HG02678 (cell line): Measurements from ENCODE around the gene COL26A1.

ENCODE experiments used
- ATAC-seq: cut with Tn5 transposase; IDR thresholded peaks from one replicate; pipeline ENCODE4 v1.9.1; 2021; ENCODE audit warnings: mild to moderate bottlenecking, moderate library complexity; ENCODE audit not compliant: unreplicated experiment

The COL26A1 gene

DNA sequence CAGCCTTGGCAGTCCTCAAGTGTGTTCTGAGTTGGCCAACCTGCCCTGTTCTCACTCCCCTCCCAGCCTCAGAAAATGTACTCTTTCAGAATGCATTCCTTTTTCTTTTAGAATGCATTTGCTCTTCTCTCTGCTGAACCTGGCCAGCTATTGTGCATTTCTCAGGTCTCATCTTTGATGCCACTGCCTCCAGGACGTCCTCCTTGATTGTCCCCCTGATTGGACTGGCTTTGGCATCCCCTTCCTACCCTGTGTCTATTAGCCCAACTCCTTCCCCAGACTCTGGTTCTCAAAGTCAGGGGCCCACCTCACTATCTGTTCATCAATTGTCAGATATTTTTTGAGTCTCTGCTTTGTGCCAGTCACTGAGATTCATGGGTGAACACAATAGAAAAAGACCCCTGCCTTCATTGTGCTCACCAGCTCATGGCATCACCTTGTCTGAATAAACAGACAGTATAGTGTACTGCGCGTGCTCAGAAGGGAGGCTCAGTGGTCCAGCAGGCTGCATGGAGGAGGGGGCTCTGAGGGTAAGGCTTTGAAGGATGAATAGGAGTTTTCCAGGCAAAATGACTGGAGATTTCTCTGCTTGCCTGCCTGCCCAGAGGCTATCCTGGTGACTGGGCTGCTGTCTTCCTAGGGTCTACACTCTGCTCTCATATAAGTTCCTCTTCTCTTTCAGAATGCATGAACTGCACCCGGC is 169.9 kb downstream of the COL26A1 start:
- ATAC-seq: no peak

DNA sequence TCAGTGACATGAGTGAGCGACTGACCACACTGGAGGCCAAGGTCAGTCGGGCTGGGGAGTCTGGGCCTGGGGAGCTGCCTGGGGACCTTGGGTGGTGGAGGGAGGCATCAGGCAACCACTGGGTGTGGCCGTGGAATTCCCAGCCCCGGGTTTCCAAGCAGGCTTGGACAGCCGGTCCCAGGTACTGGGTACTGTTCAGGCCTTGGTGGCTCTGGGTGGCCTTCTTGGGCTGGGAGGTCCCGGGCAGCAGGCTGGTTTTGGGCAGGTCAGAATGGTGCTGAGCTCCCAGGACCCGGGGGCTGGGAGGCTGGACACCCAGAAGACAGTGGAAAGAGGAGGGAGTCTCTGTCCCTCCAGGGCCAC is 170.4 kb downstream of the COL26A1 start:
- ATAC-seq: no peak

DNA sequence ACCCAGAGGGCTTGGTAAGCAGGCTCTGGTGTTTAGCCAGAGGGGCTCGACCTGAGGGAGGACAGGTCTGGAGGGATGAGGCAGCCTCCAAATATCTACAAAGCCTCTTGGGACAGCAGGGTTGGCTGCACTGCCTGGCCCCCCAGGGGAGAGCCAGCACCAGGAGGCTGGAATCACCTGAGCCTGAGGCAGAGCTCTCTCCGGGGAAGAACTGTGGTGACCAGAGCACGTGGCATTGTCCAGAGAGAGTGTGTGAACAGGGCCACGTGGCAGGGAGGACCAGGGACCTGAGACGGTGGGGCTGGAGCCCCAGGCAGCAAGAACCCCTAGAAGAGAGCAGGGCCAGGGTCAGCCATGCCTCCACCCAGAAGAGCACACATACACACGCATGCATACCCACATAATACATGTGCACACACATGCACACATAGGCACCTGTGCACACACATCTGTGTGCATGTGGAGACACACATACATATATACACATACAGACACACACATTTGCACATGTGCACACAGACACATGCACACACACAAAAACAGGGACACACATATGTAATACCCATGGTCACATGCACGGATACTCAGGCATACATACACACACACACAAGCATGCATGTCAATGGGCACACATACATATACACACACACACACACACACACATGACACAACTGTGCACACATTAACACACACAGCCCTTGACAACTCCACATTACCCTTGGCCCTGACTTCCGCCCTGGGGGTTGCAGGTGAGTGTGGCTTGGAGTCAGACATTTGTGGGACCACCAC is 171.5 kb downstream of the COL26A1 start:
- ATAC-seq: no peak

DNA sequence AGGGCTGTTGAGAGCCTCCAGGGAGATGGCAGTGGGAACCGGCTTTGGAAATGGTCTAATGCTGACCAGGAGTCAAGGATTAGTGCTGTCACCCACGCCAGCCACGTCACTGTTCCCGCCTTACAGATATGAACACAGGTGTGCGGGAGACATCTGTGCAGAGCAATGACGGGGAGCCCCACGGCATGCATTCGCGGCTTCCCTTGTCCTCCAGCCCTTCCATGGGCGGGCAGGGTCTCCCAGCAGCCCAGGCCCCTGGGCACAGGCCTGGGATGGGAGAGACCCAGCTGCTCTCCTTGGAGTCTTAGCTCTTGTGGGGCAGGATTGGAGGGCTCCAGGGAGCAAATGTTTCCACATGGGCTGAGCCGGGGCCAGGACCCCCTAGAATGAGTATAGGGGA is 172.2 kb downstream of the COL26A1 start:
- ATAC-seq: no peak

DNA sequence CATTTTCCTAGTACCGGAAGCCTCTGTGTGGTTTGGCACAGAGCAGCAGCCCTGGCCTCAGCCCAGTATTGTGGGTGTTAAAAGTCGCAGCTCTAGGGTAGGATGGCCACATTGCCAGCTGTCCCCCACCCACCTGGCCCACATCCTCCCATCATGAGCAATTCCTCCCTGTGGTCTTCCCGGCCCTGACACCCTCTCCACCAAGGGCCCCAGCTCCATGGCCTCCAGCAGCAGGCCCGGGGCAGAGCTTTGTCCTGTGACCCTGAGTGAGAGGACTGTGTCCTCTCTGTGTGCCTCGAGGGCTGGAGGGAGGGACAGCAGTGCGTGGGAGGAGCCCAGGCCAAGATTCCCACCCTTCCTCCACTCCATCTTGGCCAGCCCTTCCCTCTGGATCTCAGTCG is 172.7 kb downstream of the COL26A1 start:
- ATAC-seq: no peak

DNA sequence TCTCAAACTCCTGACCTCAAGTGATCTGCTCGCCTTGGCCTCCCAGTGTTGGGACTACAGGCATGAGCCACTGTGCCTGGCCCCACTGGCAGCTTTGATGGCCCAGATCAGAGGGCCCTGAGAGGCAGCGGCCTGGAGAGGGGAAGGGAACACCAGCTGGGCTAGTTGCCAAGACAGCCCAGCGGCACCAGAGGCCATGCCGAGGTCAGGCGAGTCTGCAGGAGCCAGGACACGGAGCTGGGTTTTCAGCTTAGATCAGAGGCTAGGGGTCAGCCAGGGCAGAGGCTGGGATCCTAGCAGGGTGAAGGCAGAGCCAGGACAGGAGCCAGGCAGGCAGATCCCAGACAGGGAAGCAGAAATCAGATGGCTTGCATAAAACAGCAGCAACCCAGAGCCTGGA is 173.6 kb downstream of the COL26A1 start:
- no peak for ATAC-seq

DNA sequence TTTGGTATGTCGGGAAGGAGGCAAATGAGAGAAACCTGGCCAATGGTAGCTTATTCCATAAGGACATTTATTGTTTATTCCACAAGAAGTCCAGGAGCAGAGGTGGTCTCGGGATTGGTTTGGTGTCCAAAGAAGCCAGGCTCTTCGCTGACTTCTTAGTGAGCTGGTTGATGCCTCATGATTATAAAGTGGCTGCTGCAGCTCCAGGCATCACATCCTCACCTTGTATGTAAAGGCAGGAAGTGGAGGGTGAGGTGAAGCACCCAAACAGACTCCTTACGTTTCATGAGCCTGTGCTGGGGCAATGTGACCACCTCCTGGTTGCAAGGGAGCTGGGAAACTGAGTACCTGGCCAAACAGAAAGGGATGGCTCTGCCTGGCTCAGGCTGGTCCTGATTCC is 174.0 kb downstream of the COL26A1 start:
- no peak for ATAC-seq

DNA sequence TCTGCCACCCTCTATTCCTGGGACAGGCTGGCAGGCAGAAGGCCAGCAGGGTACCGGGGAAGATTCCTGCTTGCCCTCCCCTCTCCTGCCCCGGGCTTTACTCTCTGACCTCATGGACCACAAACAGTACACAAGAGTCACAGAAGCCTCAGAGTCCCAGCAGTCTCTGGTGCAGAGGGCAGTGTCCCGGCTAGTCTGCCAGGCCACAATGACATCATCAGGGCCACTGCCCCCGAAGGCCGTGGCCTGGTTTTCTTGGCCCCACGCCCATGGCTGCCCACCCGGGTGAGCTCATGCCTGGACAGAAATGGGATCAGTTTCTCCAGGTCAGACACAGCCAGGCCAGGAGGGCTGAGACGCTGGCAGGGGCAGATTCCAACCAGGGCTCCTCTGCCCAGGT is 174.5 kb downstream of the COL26A1 start:
- ATAC-seq: no peak

DNA sequence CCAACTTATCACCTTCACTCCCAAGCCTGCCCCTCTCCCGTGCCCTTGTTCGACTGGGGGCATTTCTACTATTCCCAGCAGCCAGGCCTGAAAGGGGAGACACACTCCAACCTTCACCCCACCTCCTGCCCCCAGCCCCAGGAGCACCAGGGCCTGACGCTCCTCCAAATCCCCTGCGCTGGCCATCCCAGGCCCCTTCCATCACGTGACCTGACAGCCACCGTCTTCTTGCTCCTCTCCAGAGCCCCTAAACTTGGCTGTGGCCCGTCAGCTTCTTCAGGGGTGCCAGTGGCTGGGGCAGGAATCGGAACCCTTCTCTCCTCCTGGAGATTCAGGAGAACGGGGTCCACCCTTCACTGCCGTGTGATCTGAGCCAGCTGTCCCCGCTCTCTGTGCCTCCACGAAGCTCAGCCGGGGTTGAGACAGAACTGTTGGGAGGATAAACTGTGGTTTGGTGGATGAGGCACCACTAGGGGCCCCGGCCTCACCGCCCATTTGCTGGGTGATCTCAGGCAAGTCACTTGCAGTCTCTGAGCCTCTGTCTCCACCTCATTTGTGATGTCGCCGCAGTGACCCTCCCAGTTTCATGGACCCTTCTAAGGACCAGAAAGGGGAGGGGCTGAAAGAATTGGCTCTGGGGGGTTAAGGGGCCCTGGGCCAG is 175.4 kb downstream of the COL26A1 start:
- ATAC-seq: no peak

DNA sequence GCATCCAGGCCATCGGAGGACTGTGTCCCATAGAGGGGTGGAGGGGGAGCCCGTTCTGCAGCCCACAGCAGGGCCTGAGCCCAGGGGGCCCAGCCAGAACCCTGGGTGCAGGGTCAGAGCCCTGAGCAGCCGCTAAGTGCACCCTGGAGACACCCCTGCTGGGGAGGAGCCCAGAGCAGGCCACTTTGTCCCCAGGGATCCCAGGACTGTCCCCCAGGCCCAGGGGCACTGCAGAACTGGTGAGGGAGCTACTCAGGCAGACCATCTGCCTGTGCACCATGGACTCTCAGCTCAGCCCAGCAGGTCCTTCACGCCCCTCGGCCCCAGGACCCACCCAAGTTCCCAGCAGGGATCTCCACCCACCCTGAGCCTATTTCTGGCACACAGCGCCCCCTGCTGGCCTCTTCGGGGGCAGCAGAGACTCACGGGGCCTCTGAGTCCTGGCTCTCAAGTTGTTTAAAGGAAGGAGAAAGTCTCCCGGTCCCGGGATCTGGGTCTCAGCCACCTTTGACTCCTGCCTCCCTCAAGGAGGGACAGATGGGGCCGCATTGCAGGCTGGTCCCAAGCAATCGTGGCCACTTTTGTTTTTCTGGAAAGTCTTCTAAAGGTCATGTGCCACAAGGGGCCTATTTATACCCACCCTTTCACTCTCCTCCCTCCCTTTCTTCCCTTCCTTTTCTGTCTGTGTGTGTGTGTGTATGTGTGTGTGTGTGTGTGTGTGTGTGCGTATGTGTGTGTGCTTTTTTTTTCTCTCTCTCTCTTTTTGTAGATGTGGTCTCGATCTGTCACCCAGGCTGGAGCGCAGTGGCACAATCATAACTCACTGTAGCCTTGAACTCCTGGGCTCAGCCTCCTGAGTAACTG is 176.2 kb downstream of the COL26A1 start:
- ATAC-seq: no peak

DNA sequence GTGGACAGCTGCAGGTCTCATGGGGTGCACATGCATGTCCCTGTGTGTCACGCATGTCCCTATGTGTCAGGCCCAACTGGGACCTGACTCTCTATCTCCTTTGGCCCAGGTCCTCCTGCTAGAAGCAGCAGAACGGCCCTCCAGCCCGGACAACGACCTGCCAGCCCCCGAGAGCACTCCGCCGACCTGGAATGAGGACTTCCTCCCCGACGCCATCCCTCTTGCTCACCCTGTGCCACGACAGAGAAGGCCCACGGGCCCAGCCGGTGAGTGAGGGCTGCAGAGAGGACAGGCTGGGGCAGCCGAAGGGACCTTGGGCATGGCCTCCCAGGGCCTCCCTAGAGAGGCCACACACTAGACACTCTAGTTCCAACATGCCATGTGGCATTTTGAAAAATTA is 177.1 kb downstream of the COL26A1 start:
- ATAC-seq: no peak

DNA sequence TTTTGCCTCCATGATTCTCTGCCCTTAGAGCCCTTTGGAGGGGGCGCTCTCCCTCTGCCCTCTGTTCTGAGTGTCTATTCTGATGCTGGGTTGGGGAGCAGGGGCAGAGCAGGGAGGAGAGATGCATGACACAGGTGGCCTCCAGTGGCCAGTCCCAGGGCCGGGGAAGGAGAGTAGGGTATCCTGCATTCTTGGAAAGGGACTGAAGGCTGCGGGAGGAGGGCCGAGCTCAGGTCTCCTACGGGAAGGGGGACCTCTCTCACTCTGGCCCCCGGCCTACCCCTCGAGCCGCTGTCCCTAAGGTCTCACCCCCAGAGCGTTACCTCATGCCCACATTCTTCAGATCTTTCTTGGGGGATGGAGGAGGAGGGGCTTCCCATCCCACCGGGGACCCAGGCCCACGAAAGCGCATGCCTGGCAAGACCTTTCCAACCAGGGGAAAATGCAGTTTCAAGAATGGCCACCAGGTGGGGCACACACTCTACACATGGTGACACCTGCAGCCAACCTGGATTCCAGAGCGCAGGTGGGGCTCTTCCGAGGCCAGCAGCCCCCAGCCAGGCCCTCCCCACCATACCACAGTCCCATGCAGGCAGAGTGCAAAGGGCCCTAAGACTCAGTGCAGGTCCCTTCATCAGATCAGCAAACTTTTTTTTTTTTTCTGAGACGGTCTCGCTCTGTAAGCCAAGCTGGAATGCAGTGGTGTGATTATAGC is 180.0 kb downstream of the COL26A1 start:
- no peak for ATAC-seq

DNA sequence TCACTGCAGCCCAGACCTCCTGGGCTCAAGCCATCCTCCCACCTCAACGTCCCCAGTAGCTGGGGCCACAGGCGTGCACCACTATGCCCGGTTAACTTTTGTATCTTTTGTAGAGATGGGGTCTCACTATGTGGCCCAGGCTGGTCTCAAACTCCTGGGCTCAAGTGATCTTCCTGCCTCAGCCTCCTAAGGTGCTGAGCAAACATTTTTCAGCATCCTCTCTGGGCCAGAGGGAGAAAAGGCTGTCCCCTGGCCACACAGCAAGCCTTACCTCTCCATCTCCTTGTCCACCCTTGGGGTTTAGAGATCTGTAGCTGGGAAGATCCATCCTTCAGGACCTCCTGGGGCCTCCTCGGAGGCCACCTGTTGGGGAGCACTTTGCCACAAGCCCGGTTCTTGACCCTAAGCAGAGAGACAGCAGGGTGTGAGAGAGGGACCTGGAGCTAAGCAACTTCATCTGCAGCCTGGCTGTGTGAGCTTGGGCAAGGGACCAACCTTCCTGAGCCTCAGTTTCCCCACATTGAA is 180.6 kb downstream of the COL26A1 start:
- ATAC-seq: no peak

DNA sequence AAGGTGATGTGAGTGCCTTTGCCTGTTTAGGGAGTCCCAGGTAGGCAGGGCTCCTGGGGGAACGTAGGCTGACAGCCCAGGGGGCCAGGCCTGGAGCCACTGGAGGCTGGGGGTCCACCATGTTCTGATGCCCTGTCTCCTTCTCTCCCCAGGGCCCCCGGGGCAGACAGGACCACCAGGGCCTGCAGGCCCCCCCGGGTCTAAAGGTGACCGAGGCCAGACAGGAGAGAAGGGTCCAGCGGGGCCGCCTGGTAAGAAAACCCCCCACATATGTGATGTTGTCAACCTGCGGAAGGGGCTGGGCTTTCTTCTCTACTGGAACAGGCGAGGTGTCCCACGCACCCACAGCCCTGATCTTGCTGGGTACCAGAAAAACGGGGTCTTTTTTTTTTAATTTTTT is 181.2 kb downstream of the COL26A1 start:
- ATAC-seq: no peak

DNA sequence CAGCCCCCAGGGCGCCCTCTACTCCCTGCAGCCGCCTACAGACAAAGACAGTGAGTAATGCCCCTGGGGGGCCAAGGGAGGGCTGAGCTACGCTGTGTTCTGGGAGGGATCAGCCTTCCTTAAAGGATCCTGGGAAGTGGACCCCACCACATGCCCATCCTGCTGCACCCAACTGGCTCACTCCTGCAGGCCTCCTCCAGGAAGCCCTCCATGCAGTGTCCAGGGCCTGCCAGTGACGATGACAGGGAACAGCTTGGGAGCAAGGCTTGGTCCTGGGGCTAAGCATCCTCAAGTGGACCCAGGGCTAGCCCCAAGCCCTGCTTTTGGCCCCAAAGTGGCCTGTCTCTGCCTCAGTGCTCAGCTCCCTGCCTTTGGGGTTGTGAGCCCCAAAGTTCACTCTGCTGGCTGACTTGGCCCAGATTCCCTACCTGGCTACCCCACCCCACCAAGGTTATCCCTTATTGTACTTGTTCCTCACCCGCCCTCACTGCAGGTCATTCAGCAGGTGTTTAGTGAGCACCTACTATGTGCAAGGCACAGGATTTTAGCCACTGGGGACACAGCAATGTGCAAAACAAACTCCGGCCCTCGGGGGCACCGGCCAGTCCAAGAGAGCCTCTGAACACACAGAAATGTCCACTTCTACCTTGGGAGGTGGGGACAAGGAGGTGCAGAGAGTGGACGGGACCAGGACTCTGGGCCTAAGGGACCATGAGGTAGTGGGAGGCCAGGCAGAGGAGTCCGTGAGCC is 182.9 kb downstream of the COL26A1 start:
- ATAC-seq: no peak

DNA sequence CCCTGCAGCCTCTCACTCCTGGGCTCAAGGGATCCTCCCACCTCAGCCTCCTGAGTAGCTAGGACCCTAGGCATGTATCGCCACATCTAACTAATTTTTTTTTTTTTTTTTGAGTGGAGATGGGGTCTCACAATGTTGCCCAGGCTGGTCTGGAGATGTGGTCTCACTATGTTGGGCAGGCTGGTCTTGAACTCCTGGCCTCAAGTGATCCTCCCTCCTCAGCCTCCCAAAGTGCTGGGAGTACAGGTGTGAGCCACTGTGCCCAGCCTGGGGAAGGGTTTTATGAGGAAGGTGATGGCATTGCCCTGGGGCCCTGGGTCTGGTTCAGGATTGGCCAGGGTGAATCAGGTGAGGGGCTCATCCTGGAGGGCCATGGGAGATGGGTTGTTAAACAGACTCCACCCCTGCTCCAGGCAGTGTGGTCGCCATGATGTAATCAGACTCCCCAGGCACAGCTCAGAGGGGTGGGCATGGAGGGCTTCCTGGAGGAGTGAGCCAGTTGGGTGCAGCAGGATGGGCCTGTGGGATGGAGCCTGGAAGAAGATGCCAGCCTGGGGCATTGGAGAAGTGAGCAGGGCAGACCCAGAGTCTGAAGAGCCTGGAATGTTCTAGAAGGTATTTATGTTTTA is 183.7 kb downstream of the COL26A1 start:
- ATAC-seq: no peak

DNA sequence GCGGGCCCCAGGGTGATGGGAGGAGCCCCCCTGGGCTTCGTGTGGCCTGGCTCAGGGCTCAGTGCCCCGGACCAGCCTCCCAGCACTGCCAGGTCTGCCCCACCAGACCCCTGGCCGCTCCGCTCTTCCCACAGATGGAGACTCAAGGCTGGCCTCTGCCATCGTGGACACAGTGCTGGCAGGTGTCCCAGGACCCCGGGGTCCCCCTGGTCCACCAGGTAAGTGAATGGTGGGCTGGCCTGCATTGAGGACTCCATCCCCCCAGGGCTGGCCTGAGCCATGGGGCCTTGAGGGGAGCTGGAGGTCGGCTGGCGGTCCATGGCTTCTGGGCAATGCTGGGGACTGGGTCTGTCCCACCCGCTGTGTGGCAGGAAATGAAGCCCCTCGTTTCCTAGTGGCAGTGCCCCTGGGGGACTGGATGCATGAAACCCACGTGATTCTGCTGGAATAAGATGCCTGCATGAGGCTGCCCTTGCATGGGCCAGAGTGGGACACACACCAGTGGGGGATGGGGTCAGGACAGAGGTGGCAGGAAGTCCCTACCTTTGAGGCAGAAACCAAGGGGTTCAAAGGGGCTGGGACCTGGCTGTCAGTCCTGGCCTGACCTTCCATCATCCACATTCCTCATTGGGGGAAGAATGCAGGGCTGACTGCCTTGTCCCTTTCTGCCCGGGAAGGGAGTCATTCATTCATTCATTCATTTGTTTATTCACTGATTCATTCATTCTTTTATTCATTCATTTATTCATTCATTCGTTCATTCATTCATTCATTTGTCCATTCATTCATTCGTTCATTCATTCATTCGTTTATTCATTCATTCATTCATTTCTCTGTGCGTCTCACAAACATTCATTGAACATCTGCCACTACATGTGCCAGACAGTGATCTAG is 184.6 kb downstream of the COL26A1 start:
- ATAC-seq: no peak
